ENCODE measurements around the gene PLCL2.

GRCh38 chr3:17027318-17027717 is 142.6 kb downstream of the PLCL2 start:
- TF ChIP-seq CTCF (conservative IDR thresholded peaks at IDR 0.05 in 1 of 2, IDR thresholded peaks at IDR 0.05 in 1 of 2; ENCODE audit: extremely low read depth in 1 of 2, insufficient read depth in 1 of 2, low read depth in 1 of 2, low read length in 2 of 2) = no peak
- no peak for TF ChIP-seq EZH2 (IDR thresholded peaks at IDR 0.05; ENCODE audit: borderline replicate concordance, low read length)

All from mammary epithelial cell (primary cell).